ENCODE results near the gene NEURL2. TPM values are rescaled to one million over a fixed set of nuclear protein-coding genes. Genes with fewer than 3 reads are reported as not detected.

The NEURL2 gene
- total RNA-seq, 1 donor from 2014 or later, result 8.3 TPM

GRCh38 chr20:45850238-45850637 lies 40.8 kb downstream of the NEURL2 start:
- H3K4me3 Mint-ChIP-seq, result no peak overlapping the region
- no peaks in the 10 kb centered on the region for H3K4me1 Mint-ChIP-seq
- H3K36me3 Mint-ChIP-seq, result peaks cover 15% of the 10 kb centered on the region
- H3K9me3 Mint-ChIP-seq, result no peaks in the 10 kb centered on the region
- no peak overlapping the region for H3K27ac Mint-ChIP-seq
- no peak for TF ChIP-seq CTCF (IDR thresholded peaks at IDR 0.05; ENCODE audit: unreplicated experiment)
- DNase-seq (ENCODE audit: low spot score in 2 of 2, unreplicated experiment in 2 of 2), result no peak
- no peaks in the 10 kb centered on the region for H3K27me3 Mint-ChIP-seq (ENCODE audit: low read depth)

DNA sequence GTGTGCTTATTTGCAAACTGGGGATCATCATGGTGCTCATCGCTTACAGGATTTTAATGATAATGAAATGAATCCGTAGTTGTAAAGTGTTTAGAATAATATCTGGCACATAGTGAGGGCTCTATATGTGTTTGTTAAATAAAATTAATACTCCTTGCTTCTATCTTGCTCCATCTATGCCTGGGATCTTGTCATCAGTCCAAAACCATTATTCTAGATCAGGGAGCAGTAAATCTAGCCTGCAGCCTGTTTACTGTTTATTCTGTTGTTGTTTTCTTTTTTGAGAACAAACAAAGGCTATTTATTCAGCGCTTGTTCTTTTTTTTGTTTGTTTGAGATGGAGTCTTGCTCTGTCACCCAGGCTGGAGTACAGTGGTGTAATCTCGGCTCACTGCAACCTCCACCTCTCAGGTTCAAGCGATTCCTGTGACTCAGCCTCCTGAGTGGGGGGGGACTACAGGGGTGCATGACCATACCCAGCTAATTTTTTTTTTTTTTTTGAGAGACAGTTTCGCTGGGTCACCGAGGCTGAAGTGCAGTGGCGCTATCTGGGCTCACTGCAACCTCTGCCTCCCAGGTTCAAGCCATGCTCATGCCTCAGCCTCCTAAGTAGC lies 41.9 kb downstream of the NEURL2 start:
- H3K27me3 Mint-ChIP-seq (ENCODE audit: low read depth), result no peaks in the 10 kb centered on the region
- H3K9me3 Mint-ChIP-seq, result no peaks in the 10 kb centered on the region
- no peak overlapping the region for H3K4me3 Mint-ChIP-seq
- H3K27ac Mint-ChIP-seq, result no peak overlapping the region
- peaks cover 19% of the 10 kb centered on the region for H3K36me3 Mint-ChIP-seq
- no peak for TF ChIP-seq CTCF (IDR thresholded peaks at IDR 0.05; ENCODE audit: unreplicated experiment)
- H3K4me1 Mint-ChIP-seq, result no peaks in the 10 kb centered on the region
- DNase-seq (ENCODE audit: low spot score in 2 of 2, unreplicated experiment in 2 of 2), result no peak

DNA sequence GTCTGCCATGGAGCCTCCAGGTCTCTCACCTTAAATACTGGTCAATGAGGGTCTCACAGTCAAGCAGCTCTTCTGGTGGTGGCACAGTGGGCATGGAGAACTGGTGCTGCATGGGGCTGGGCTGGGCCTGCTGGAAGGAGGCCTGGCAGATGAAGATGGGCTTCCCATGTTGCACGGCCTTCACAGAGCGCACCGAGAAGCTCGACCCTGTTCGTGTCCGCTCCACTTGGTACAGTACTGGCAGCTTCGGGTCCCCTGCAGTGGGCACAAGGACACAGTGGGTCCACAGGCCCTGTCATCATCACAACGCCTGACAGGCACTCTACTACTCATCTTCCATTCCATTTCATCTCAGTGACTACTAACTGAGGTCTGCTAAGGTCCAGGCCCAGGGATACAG lies 42.6 kb downstream of the NEURL2 start:
- Mint-ChIP-seq H3K27me3 (ENCODE audit: low read depth) (no peaks in the 10 kb centered on the region), H3K4me1 (no peaks in the 10 kb centered on the region), H3K27ac (no peak overlapping the region), H3K9me3 (no peaks in the 10 kb centered on the region), H3K36me3 (peaks cover 20% of the 10 kb centered on the region), H3K4me3 (no peak overlapping the region)
- TF ChIP-seq CTCF (IDR thresholded peaks at IDR 0.05; ENCODE audit: unreplicated experiment), result no peak
- DNase-seq (ENCODE audit: low spot score in 2 of 2, unreplicated experiment in 2 of 2), result no peak

- Mint-ChIP-seq H3K36me3 (peaks cover 24% of the 10 kb centered on the region), H3K27me3 (ENCODE audit: low read depth) (no peaks in the 10 kb centered on the region), H3K4me1 (peaks cover 3% of the 10 kb centered on the region), H3K27ac (no peak overlapping the region), H3K4me3 (no peak overlapping the region), H3K9me3 (no peaks in the 10 kb centered on the region)
- no peak for TF ChIP-seq CTCF (IDR thresholded peaks at IDR 0.05; ENCODE audit: unreplicated experiment)
- no peak for DNase-seq (ENCODE audit: low spot score in 2 of 2, unreplicated experiment in 2 of 2)
Observed at GRCh38 chr20:45845452-45845851, 45.6 kb downstream of the NEURL2 start.

DNA sequence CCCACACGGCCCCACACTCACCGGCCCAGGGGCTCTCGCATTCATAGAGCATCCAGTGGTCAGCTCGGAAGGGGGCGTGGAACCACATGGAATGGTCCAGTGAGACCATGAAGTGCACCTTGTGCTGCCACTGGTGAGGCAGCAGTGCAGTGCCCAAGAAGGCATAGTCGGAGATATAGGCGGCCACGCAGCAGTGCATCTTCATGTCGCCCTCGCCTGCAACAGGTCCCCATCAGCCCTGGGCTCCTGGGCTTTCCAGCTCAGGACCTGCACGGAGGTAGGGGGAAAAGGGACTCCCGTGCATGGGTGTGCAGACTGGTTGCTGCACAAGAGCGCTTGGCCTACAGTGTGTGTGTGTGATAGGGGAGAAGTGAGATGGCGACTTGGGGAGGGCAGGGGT lies 47.5 kb downstream of the NEURL2 start:
- DNase-seq (ENCODE audit: low spot score in 2 of 2, unreplicated experiment in 2 of 2), result no peak
- H3K4me1 Mint-ChIP-seq, result peaks cover 3% of the 10 kb centered on the region
- no peak overlapping the region for H3K4me3 Mint-ChIP-seq
- H3K9me3 Mint-ChIP-seq, result no peaks in the 10 kb centered on the region
- TF ChIP-seq CTCF (IDR thresholded peaks at IDR 0.05; ENCODE audit: unreplicated experiment), result no peak
- peaks cover 20% of the 10 kb centered on the region for H3K36me3 Mint-ChIP-seq
- no peak overlapping the region for H3K27ac Mint-ChIP-seq
- no peaks in the 10 kb centered on the region for H3K27me3 Mint-ChIP-seq (ENCODE audit: low read depth)

Measured in mesothelial cell of epicardium (in vitro differentiated cells).